ENCODE data around the gene ACTRT3. TPM values are rescaled to one million over a fixed set of nuclear protein-coding genes. Genes with fewer than 3 reads are reported as not detected.
"Not testable (repeated sequence)": the region's sequence is repeated elsewhere in the genome, so short reads cannot be mapped to it uniquely, and the experiment has no call there.

The ACTRT3 gene
- total and polyA plus RNA-seq, 4 donors: 1.3 to 2.3 (median 1.5) TPM

DNA sequence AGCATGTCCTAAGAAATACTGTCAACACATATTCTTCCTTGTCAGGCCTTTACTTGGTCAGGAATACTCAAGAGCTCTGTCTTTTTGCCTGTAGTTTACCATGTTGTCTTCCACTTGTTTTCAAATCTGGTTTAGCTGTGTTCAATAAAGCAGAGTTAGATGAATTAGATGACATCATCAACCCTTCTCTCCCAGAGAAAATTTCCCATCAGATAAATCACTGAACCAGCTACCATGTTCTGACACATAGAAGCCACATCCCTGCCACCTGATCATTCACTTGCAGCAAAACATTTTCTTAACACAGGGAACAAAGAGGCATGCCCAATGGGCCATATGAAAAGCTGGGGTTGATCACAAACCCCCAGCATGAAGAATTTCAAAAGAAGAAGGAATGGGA, 46.6 kb downstream of the ACTRT3 start:
- Histone ChIP-seq H3K4me1 (ENCODE audit: control insufficient read depth in 4 of 4, insufficient read depth in 4 of 4, low read length in 3 of 4) (no peaks in the 10 kb centered on the region), H3K9ac (ENCODE audit: low read depth in 1 of 2, low read length in 2 of 2) (no peak overlapping the region), H3K4me3 (ENCODE audit: low read depth in 1 of 3, low read length in 3 of 3) (no peak overlapping the region), H3K9me3 (ENCODE audit: control insufficient read depth in 4 of 4, low read length in 3 of 4) (peaks cover 0 to 6% (median under 1%) of the 10 kb centered on the region in 4 donors), H3K27ac (ENCODE audit: low read depth in 1 of 2, low read length in 2 of 2) (no peak overlapping the region), H3K36me3 (ENCODE audit: control insufficient read depth in 4 of 4, insufficient read depth in 3 of 4, low read depth in 1 of 4, low read length in 3 of 4) (no peaks in the 10 kb centered on the region), H3K27me3 (ENCODE audit: control insufficient read depth in 4 of 4, insufficient read depth in 4 of 4, low read length in 3 of 4) (no peaks in the 10 kb centered on the region)
- no peak for DNase-seq (ENCODE audit: low spot score)
- no peak for TF ChIP-seq EGR1 (IDR thresholded peaks at IDR 0.05; ENCODE audit: low read depth in 2 of 2)
- no peak for TF ChIP-seq MAX (IDR thresholded peaks at IDR 0.05)
- TF ChIP-seq RAD21 (IDR thresholded peaks at IDR 0.05): no peak
- TF ChIP-seq, protein P1, sequence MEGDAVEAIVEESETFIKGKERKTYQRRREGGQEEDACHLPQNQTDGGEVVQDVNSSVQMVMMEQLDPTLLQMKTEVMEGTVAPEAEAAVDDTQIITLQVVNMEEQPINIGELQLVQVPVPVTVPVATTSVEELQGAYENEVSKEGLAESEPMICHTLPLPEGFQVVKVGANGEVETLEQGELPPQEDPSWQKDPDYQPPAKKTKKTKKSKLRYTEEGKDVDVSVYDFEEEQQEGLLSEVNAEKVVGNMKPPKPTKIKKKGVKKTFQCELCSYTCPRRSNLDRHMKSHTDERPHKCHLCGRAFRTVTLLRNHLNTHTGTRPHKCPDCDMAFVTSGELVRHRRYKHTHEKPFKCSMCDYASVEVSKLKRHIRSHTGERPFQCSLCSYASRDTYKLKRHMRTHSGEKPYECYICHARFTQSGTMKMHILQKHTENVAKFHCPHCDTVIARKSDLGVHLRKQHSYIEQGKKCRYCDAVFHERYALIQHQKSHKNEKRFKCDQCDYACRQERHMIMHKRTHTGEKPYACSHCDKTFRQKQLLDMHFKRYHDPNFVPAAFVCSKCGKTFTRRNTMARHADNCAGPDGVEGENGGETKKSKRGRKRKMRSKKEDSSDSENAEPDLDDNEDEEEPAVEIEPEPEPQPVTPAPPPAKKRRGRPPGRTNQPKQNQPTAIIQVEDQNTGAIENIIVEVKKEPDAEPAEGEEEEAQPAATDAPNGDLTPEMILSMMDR (IDR thresholded peaks at IDR 0.05; ENCODE audit: low read depth, low read length, missing input control): no peak
- no peak for TF ChIP-seq REST (IDR thresholded peaks at IDR 0.05)
- TF ChIP-seq, protein P2, sequence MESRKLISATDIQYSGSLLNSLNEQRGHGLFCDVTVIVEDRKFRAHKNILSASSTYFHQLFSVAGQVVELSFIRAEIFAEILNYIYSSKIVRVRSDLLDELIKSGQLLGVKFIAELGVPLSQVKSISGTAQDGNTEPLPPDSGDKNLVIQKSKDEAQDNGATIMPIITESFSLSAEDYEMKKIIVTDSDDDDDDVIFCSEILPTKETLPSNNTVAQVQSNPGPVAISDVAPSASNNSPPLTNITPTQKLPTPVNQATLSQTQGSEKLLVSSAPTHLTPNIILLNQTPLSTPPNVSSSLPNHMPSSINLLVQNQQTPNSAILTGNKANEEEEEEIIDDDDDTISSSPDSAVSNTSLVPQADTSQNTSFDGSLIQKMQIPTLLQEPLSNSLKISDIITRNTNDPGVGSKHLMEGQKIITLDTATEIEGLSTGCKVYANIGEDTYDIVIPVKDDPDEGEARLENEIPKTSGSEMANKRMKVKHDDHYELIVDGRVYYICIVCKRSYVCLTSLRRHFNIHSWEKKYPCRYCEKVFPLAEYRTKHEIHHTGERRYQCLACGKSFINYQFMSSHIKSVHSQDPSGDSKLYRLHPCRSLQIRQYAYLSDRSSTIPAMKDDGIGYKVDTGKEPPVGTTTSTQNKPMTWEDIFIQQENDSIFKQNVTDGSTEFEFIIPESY (IDR thresholded peaks at IDR 0.05): no peak
- no peak for TF ChIP-seq YY1 (IDR thresholded peaks at IDR 0.05)
- no peak for TF ChIP-seq HNF4A (conservative IDR thresholded peaks at IDR 0.05)

GRCh38 chr3:169718415-169718814, 50.9 kb downstream of the ACTRT3 start:
- not testable (repeated sequence) for H3K27ac ChIP-seq (ENCODE audit: low read depth in 1 of 2, low read length in 2 of 2); H3K4me3 ChIP-seq (ENCODE audit: low read depth in 1 of 3, low read length in 3 of 3); H3K4me1 ChIP-seq (ENCODE audit: control insufficient read depth in 4 of 4, insufficient read depth in 4 of 4, low read length in 3 of 4); H3K9ac ChIP-seq (ENCODE audit: low read depth in 1 of 2, low read length in 2 of 2); DNase-seq (ENCODE audit: low spot score); H3K9me3 ChIP-seq (ENCODE audit: control insufficient read depth in 4 of 4, low read length in 3 of 4); H3K36me3 ChIP-seq (ENCODE audit: control insufficient read depth in 4 of 4, insufficient read depth in 3 of 4, low read depth in 1 of 4, low read length in 3 of 4); H3K27me3 ChIP-seq (ENCODE audit: control insufficient read depth in 4 of 4, insufficient read depth in 4 of 4, low read length in 3 of 4)
- WGBS: 89% methylated on average over 4 of the region's 4 CpGs

Small RNA genes within 50 kb of the gene (small RNA-seq; reads per million reads assigned to genes)
- not detected for gene RNU6-637P

Other genes with a start within 250 kb of the ACTRT3 start
- gene MECOM, start 105.8 kb downstream of the ACTRT3 start, total RNA-seq: 1 to 10 TPM; 2.6 to 2.7 TPM
- 1 to 10 TPM in 1 of 2 donors, under 1 TPM in 1; 0.73 to 1.4 TPM for gene MECOM, start 105.8 kb downstream of the ACTRT3 start, polyA plus RNA-seq
- 100 to 1,000 TPM in 1 of 2 donors, 10 to 100 TPM in 1; 55.1 to 207 TPM for gene TERC, start 4.5 kb downstream of the ACTRT3 start, total RNA-seq
- under 1 TPM in 1 of 2 donors, not detected in 1; 0.85 TPM for gene TERC, start 4.5 kb downstream of the ACTRT3 start, polyA plus RNA-seq
- gene MYNN, start 3.8 kb upstream of the ACTRT3 start, total RNA-seq: 10 to 100 TPM; 11.3 to 11.6 TPM
- 1 to 10 TPM; 4.2 to 6.9 TPM for gene MYNN, start 3.8 kb upstream of the ACTRT3 start, polyA plus RNA-seq
- under 1 TPM in 1 of 2 donors, not detected in 1; 0.09 TPM for gene LRRIQ4, start 43.3 kb upstream of the ACTRT3 start, total RNA-seq
- gene LRRIQ4, start 43.3 kb upstream of the ACTRT3 start, polyA plus RNA-seq: not detected
- gene LRRC34, start 43.3 kb upstream of the ACTRT3 start, total RNA-seq: 1 to 10 TPM in 1 of 2 donors, under 1 TPM in 1; 0.42 to 2.8 TPM
- 1 to 10 TPM in 1 of 2 donors, under 1 TPM in 1; 0.22 to 1.3 TPM for gene LRRC34, start 43.3 kb upstream of the ACTRT3 start, polyA plus RNA-seq
- 1 to 10 TPM; 2.7 to 5.3 TPM for gene LRRC31, start 100.4 kb upstream of the ACTRT3 start, total RNA-seq
- under 1 TPM; 0.53 to 0.74 TPM for gene LRRC31, start 100.4 kb upstream of the ACTRT3 start, polyA plus RNA-seq
- gene SAMD7, start 142.0 kb upstream of the ACTRT3 start, total RNA-seq: not detected
- gene SAMD7, start 142.0 kb upstream of the ACTRT3 start, polyA plus RNA-seq: not detected
- 10 to 100 TPM; 62.1 to 64.4 TPM for gene SEC62, start 197.2 kb upstream of the ACTRT3 start, total RNA-seq
- gene SEC62, start 197.2 kb upstream of the ACTRT3 start, polyA plus RNA-seq: 100 to 1,000 TPM in 1 of 2 donors, 10 to 100 TPM in 1; 40.1 to 200 TPM